GM10266 (cell line): ENCODE data around the gene ETV3.

Source experiments
- DNase-seq: peaks from one replicate; pipeline ENCODE4 v3.0.0; 2012; ENCODE audit errors: extremely low spot score
- TF ChIP-seq, protein P1 (sequence below): IDR thresholded peaks from 2 replicates; pipeline ENCODE4 v1.5.1; 2012; ENCODE audit warnings: mild to moderate bottlenecking, low read depth; ENCODE audit not compliant: control insufficient read depth, insufficient read depth; ENCODE audit errors: missing control alignments

ETV3 gene

DNA sequence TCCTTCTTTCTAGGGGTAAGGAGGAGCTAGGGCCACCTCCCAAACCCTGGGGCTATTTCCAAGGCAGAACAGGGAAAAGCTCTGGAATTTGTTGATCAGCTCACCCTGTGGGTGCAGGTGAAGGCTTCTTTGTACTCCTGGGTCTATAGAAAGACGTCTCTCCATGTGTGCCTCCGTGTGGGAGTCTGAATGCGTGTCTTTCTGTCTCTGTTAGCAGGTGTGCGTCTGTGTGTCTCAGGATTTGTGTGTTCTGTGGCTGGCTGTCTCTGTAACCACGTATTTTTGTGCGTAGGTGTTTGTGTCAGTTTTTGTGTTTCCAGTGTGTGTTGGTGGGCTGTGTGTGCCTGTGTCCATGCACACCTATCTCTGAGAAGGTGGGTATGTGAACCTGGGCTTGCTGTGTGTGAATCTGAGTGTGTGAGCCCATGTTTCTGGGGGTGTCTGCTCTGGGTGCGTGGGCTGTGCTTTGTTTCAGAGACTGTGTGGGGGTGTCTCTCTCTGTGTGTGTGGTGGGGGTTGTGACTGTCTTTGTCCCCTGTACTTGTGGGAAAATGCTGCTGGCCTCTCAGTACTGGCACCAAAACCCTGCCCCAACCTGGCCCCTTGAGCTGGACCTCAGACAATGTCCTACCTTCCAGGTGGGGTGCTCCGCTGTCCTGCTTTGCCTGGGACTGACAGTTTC, 25.9 kb downstream of the ETV3 start:
- DNase-seq, result no peak
- TF ChIP-seq, protein P1, sequence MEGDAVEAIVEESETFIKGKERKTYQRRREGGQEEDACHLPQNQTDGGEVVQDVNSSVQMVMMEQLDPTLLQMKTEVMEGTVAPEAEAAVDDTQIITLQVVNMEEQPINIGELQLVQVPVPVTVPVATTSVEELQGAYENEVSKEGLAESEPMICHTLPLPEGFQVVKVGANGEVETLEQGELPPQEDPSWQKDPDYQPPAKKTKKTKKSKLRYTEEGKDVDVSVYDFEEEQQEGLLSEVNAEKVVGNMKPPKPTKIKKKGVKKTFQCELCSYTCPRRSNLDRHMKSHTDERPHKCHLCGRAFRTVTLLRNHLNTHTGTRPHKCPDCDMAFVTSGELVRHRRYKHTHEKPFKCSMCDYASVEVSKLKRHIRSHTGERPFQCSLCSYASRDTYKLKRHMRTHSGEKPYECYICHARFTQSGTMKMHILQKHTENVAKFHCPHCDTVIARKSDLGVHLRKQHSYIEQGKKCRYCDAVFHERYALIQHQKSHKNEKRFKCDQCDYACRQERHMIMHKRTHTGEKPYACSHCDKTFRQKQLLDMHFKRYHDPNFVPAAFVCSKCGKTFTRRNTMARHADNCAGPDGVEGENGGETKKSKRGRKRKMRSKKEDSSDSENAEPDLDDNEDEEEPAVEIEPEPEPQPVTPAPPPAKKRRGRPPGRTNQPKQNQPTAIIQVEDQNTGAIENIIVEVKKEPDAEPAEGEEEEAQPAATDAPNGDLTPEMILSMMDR, result no peak

DNA sequence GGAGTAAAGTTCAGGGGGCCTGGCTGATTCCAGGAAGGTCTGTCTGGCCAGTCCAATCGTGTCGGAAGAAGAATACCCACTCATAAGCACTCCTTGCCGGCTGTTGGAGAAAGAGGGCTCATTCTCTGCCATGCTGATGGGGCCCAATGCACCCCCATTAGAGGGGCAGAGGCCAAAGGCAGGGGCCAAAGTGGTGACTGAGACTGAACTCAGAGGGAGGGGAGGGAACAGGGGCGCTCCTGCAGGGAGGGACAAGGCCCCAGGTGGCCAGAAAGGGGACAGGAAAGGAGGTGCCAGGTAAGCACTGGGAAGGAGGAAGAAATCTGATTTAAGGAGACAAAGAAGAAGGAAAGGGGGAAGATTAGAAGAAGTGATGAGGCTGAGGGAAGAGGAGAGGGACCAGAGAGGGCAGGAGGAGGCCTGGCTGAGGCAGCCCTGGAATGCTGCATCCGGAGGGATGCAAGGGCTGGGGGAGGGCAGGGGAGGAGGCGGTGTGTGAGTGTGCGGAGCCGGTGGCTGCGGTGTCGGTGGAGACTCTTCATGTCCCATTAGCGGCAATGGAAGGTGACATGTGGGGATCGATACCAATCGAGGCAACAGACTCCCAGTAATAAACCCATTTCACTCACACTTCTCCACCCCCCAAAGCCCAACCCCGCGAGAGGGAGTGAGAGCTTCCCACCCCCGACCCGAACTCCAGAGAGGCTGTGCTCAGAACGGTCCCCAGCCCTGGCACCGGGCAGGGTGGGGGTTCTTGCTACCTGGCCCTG, 26.6 kb downstream of the ETV3 start:
- TF ChIP-seq, protein P1, result no peak
- DNase-seq, result no peak

DNA sequence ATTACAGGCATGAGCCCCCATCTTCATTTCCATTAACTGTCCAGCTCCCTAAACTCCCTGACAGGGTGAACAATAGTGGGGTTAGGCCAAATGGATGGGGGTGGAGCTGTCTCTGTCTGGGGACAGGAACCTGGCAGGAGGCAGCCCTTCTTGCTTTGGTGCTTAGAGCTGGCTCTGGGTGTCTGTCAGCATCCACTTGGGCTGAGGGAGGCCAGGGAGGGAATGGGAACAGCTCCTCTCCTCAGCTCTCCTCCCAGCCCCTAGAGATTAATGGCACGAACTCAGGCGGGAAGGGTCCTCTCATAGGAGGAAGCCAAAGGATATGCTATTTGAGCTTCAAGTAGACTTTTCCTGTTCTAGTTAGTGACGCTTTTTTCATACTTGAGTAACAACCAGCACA, 27.5 kb downstream of the ETV3 start:
- TF ChIP-seq, protein P1, result no peak
- DNase-seq, result no peak

DNA sequence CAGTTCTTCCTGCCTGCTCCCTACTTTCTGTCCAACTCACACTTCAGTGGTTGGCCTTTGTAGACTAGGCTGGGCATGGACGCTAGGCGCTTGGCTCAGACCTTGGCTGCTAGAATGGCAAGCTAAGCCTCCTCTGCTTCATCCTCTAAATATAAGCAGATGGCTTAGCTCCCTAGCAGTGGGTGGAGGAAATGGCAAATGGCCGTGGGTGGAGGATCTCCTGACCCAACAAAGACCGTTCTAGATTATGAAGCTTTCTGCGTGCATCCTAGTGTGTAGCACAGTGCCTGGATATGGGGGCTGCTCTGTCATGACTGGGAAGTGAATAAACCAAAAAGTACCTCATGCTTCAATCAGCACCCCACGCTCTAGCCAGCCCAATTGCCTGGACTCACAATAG, 28.2 kb downstream of the ETV3 start:
- TF ChIP-seq, protein P1, result no peak
- no peak for DNase-seq

DNA sequence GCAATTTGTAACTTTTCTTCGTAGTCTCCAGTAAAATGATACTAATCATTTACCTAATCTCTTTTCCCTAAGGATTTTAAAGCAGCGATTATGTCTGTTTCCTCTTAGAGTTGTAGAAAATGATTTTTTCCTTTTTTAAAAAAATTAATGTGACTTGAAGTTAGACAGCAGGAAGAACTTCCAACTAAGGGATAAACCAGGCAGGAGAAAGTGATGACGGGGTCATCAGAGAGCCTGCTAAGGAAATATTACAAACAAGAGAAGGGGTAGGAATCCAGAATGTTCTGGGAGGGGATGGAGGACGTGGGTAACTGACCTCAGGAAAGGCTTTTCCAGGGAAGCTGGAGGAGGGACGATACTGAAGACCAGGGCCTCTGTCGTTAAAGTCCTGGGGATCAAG, 29.7 kb downstream of the ETV3 start:
- DNase-seq, result no peak
- TF ChIP-seq, protein P1, result no peak

DNA sequence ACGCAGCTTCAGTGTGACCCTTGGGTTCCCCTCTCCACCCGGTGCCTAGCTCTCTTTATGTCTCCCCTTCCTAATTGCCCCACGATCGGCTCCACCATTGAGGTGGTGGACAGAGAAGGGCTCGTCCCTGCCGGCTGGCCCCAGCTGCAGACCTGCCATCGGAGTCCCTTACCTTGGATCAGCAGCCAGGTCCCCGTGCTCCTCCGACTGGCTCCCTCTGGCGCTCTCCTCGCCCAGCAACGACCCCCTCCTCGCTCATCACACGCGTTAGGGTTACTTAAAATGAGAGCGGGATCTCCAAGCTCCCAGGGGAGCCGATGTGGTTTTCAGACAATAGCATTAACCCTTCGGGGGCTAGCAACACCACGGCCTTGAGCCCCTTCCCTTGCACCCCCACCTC, 30.5 kb downstream of the ETV3 start:
- TF ChIP-seq, protein P1, result no peak
- DNase-seq, result no peak

DNA sequence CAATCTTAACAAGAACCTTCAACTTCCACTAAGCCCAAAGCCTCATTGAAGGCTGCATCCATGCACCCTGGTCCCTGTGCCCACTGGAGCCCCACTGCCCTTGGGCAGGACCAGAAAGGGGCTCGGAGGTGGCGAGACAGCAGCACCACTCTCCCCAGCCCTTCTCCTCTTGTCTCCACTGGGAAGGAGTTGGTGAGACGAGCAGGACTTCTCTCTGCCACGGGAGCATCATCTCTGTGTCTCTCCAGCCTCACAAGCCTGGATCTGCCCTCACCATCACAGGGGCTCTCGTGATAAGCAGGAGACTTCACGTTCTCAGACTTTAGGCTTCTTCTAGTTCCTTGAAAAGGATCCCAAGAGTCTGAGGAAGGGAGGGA, 31.4 kb downstream of the ETV3 start:
- no peak for DNase-seq
- TF ChIP-seq, protein P1, result no peak
